ENCODE data around the gene SLC30A10. TPM values are rescaled to one million over a fixed set of nuclear protein-coding genes. Genes with fewer than 3 reads are reported as not detected.
"Not testable (repeated sequence)": the region's sequence is repeated elsewhere in the genome, so short reads cannot be mapped to it uniquely, and the experiment has no call there.

SLC30A10 gene
- total and polyA plus RNA-seq, 4 donors = 15.9 to 27.1 (median 18.5) TPM

DNA sequence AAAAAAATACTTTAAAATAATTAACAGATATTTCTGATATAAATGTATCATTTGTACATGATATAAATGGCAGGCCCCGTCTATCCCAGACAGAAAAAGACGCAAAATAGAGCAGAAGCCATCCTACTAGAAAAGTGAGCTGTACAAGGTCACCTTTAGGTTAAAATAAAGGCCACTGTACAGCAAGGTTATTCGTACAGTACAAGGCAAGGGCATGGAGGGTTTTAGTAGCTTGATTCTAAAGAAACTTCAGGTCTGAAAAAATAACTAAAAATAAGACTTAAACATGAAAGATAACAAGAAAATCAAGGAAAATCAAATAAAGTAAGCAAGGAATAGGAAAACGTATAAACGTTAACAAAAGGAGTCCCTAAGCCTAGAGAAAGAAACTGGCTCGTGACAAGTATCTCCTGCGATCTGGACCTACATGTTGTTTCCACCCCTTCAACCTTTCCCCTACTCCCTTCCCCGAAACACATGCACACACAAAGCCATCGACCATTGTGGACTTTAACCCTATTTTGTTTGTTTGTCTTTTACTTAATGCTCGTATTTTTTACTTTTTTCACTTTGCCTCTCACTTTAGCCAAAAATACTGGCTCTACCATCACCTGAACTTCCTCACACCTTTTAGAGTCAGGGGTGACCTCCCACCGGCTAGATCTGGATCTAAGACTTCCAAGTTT lies 26.5 kb upstream of the SLC30A10 start:
- no peaks in the 10 kb centered on the region for H3K27me3 ChIP-seq (ENCODE audit: control insufficient read depth, insufficient read depth, low read length)
- H3K4me3 ChIP-seq (ENCODE audit: low read depth, low read length) = no peak overlapping the region
- no peaks in the 10 kb centered on the region for H3K4me1 ChIP-seq (ENCODE audit: control insufficient read depth, insufficient read depth, low read length)
- no peaks in the 10 kb centered on the region for H3K9me3 ChIP-seq (ENCODE audit: control insufficient read depth, insufficient read depth, low read length)
- no peak for DNase-seq (ENCODE audit: low read depth in 4 of 6, low spot score in 6 of 6)
- H3K27ac ChIP-seq (ENCODE audit: low read depth, low read length) = no peak overlapping the region
- 94% methylated on average over 5 of the region's 11 CpGs for WGBS (ENCODE audit: insufficient coverage)
- H3K36me3 ChIP-seq (ENCODE audit: control insufficient read depth, insufficient read depth, low read length) = no peaks in the 10 kb centered on the region

GRCh38 chr1:219954052-219954451 lies 25.7 kb upstream of the SLC30A10 start:
- Histone ChIP-seq H3K36me3 (ENCODE audit: control insufficient read depth, insufficient read depth, low read length) (no peaks in the 10 kb centered on the region), H3K27ac (ENCODE audit: low read depth, low read length) (no peak overlapping the region), H3K4me1 (ENCODE audit: control insufficient read depth, insufficient read depth, low read length) (no peaks in the 10 kb centered on the region), H3K27me3 (ENCODE audit: control insufficient read depth, insufficient read depth, low read length) (no peaks in the 10 kb centered on the region), H3K4me3 (ENCODE audit: low read depth, low read length) (no peak overlapping the region), H3K9me3 (ENCODE audit: control insufficient read depth, insufficient read depth, low read length) (no peaks in the 10 kb centered on the region)
- no peak for DNase-seq (ENCODE audit: low read depth in 4 of 6, low spot score in 6 of 6)
- whole genome bisulfite sequencing (ENCODE audit: insufficient coverage) = 91% methylated on average over 6 of the region's 6 CpGs

DNA sequence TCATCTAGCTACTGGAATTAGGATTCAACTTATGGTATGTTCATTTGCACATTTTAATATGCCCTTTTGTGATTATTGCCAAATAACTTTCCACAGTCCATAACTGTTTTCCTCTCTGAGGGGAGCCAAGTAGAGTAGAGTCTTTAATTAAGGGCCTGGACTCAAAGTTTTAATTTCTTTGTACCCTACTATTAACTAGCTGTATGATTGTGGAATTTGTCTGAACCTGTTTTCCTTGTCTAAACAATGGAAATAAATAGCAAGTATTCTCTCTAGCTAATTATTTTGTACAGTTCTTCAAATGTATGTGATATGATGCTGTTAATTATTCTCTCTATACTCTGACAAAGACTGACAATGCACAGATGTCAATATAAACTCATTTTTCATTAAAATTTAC lies 24.0 kb upstream of the SLC30A10 start:
- Histone ChIP-seq H3K27ac (ENCODE audit: low read depth, low read length) (no peak overlapping the region), H3K36me3 (ENCODE audit: control insufficient read depth, insufficient read depth, low read length) (no peaks in the 10 kb centered on the region), H3K27me3 (ENCODE audit: control insufficient read depth, insufficient read depth, low read length) (no peaks in the 10 kb centered on the region), H3K4me3 (ENCODE audit: low read depth, low read length) (no peak overlapping the region), H3K9me3 (ENCODE audit: control insufficient read depth, insufficient read depth, low read length) (no peaks in the 10 kb centered on the region), H3K4me1 (ENCODE audit: control insufficient read depth, insufficient read depth, low read length) (no peaks in the 10 kb centered on the region)
- DNase-seq (ENCODE audit: low read depth in 4 of 6, low spot score in 6 of 6) = no peak

DNA sequence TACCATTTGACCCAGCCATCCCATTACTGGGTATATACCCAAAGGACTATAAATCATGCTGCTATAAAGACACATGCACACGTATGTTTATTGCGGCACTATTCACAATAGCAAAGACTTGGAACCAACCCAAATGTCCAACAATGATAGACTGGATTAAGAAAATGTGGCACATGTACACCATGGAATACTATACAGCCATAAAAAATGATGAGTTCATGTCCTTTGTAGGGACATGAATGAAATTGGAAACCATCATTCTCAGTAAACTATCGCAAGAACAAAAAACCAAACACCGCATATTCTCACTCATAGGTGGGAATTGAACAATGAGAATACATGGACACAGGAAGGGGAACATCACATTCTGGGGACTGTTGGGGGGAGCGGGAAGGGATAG lies 20.9 kb upstream of the SLC30A10 start:
- H3K4me1 ChIP-seq (ENCODE audit: control insufficient read depth, insufficient read depth, low read length); H3K4me3 ChIP-seq (ENCODE audit: low read depth, low read length); H3K36me3 ChIP-seq (ENCODE audit: control insufficient read depth, insufficient read depth, low read length); H3K9me3 ChIP-seq (ENCODE audit: control insufficient read depth, insufficient read depth, low read length); H3K27ac ChIP-seq (ENCODE audit: low read depth, low read length); H3K27me3 ChIP-seq (ENCODE audit: control insufficient read depth, insufficient read depth, low read length); DNase-seq (ENCODE audit: low read depth in 4 of 6, low spot score in 6 of 6): not testable (repeated sequence)
- WGBS (ENCODE audit: insufficient coverage) = no CpG with 5 or more reads among the region's 5 CpGs

DNA sequence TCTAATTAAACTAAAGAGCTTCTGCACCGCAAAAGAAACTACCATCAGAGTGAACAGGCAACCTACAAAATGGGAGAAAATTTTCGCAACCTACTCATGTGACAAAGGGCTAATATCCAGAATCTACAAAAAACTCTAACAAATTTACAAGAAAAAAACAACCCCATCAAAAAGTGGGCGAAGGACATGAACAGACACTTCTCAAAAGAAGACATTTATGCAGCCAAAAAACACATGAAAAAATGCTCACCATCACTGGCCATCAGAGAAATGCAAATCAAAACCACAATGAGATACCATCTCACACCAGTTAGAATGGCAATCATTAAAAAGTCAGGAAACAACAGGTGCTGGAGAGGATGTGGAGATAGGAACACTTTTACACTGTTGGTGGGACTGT lies 20.4 kb upstream of the SLC30A10 start:
- H3K9me3 ChIP-seq (ENCODE audit: control insufficient read depth, insufficient read depth, low read length); DNase-seq (ENCODE audit: low read depth in 4 of 6, low spot score in 6 of 6); H3K4me3 ChIP-seq (ENCODE audit: low read depth, low read length); H3K4me1 ChIP-seq (ENCODE audit: control insufficient read depth, insufficient read depth, low read length); H3K27me3 ChIP-seq (ENCODE audit: control insufficient read depth, insufficient read depth, low read length); H3K36me3 ChIP-seq (ENCODE audit: control insufficient read depth, insufficient read depth, low read length); H3K27ac ChIP-seq (ENCODE audit: low read depth, low read length): not testable (repeated sequence)
- no CpG with 5 or more reads among the region's 3 CpGs for WGBS (ENCODE audit: insufficient coverage)

- Histone ChIP-seq H3K27me3 (ENCODE audit: control insufficient read depth, insufficient read depth, low read length) (no peaks in the 10 kb centered on the region), H3K27ac (ENCODE audit: low read depth, low read length) (no peak overlapping the region), H3K9me3 (ENCODE audit: control insufficient read depth, insufficient read depth, low read length) (no peaks in the 10 kb centered on the region), H3K4me1 (ENCODE audit: control insufficient read depth, insufficient read depth, low read length) (no peaks in the 10 kb centered on the region), H3K4me3 (ENCODE audit: low read depth, low read length) (no peak overlapping the region), H3K36me3 (ENCODE audit: control insufficient read depth, insufficient read depth, low read length) (no peaks in the 10 kb centered on the region)
- DNase-seq (ENCODE audit: low read depth in 4 of 6, low spot score in 6 of 6) = no peak
These were observed 17.4 kb upstream of the SLC30A10 start for GRCh38 chr1:219945795-219946194.

DNA sequence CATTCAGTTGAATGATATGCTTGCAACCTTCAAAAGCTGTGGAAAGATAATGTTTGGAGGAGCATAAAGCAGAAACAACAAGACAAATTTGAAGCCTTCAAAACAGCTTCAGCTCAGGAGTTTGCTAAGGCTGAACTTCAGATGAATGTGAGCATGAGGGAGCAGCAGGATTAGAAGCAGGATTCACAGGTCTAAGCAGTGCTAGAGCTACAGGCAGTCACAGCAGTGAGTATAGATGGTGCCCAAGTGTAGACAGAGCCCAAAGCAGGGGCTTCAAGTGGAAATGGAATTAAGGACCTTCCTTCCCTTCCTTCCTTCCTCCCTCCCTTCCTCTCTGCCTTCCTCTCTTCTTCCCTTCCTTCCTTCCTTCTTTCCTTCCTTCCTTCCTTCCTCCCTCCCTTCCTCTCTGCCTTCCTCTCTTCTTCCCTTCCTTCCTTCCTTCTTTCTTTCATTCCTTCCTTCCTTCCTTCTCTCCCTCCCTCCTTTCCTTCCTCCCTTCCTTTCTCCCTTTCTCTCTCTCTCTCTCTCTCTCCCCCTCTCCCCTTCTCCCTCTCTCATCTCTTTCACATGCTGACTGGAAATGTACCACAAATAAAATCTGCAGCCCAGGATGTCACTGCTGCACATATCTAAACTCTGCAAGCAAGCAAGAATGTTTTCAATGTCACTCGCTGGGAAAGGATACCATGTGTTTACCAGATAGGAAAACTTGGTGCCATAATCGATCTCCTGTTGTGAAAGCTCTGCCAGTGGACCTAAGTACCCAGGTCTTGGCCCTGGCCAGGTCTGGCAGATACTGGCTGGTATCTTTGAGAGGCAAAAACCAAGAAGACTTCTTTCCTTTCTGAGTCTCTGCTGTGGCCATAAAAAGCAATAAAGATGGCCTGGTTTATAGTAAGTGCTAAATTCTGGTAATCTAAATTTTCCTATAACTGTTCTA lies 13.1 kb upstream of the SLC30A10 start:
- H3K27me3 ChIP-seq (ENCODE audit: control insufficient read depth, insufficient read depth, low read length) = no peaks in the 10 kb centered on the region
- H3K4me1 ChIP-seq (ENCODE audit: control insufficient read depth, insufficient read depth, low read length) = peaks cover 3% of the 10 kb centered on the region
- 71% methylated on average over 2 of the region's 2 CpGs for WGBS (ENCODE audit: insufficient coverage)
- H3K27ac ChIP-seq (ENCODE audit: low read depth, low read length) = peak overlapping the region; percentile 54
- no peaks in the 10 kb centered on the region for H3K36me3 ChIP-seq (ENCODE audit: control insufficient read depth, insufficient read depth, low read length)
- DNase-seq (ENCODE audit: low read depth in 4 of 6, low spot score in 6 of 6) = no peak
- H3K9me3 ChIP-seq (ENCODE audit: control insufficient read depth, insufficient read depth, low read length) = no peaks in the 10 kb centered on the region
- no peak overlapping the region for H3K4me3 ChIP-seq (ENCODE audit: low read depth, low read length)

GRCh38 chr1:219940707-219941106 lies 12.3 kb upstream of the SLC30A10 start:
- 73% methylated on average over 1 of the region's 3 CpGs for WGBS (ENCODE audit: insufficient coverage)
- Histone ChIP-seq H3K9me3 (ENCODE audit: control insufficient read depth, insufficient read depth, low read length) (no peaks in the 10 kb centered on the region), H3K36me3 (ENCODE audit: control insufficient read depth, insufficient read depth, low read length) (no peaks in the 10 kb centered on the region)

DNA sequence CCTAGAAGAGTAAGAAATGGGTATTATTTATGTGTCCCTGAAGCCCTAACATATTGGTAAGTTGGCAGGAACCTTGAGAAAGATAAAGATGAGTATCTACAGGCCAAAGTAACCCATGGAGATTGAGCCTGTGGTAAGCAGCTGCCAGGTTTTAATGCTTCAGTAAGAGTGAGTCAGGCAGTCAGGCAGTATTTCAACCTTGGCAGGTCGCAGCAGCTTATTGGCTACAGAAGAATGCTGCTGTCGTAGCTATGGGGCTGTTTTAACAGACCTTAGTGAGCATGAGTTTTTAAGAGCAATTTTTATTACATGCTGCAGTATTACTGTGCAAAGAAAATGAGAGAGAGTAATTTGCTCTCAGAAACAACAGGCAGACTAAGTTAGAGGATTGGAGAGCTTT lies 10.3 kb upstream of the SLC30A10 start:
- Histone ChIP-seq H3K27me3 (ENCODE audit: control insufficient read depth, insufficient read depth, low read length) (no peaks in the 10 kb centered on the region), H3K36me3 (ENCODE audit: control insufficient read depth, insufficient read depth, low read length) (no peaks in the 10 kb centered on the region), H3K4me3 (ENCODE audit: low read depth, low read length) (no peak overlapping the region), H3K4me1 (ENCODE audit: control insufficient read depth, insufficient read depth, low read length) (peaks cover 3% of the 10 kb centered on the region), H3K27ac (ENCODE audit: low read depth, low read length) (no peak overlapping the region), H3K9me3 (ENCODE audit: control insufficient read depth, insufficient read depth, low read length) (no peaks in the 10 kb centered on the region)
- peak in 2 of 6 donors; percentile 26 to 80 for DNase-seq (ENCODE audit: low read depth in 4 of 6, low spot score in 6 of 6)
- 21% methylated on average over 2 of the region's 2 CpGs for WGBS (ENCODE audit: insufficient coverage)

More at GRCh38 chr1:219940707-219941106, 12.3 kb upstream of the SLC30A10 start:
- H3K27me3 ChIP-seq (ENCODE audit: control insufficient read depth, insufficient read depth, low read length) = no peaks in the 10 kb centered on the region
- no peak overlapping the region for H3K4me3 ChIP-seq (ENCODE audit: low read depth, low read length)
- peaks cover 3% of the 10 kb centered on the region for H3K4me1 ChIP-seq (ENCODE audit: control insufficient read depth, insufficient read depth, low read length)
- peak in 1 of 6 donors; percentile 64 for DNase-seq (ENCODE audit: low read depth in 4 of 6, low spot score in 6 of 6)
- peak overlapping the region; percentile 22 for H3K27ac ChIP-seq (ENCODE audit: low read depth, low read length)

GRCh38 chr1:219933763-219934162 lies 5.4 kb upstream of the SLC30A10 start:
- not testable (repeated sequence) for H3K36me3 ChIP-seq (ENCODE audit: control insufficient read depth, insufficient read depth, low read length); H3K4me1 ChIP-seq (ENCODE audit: control insufficient read depth, insufficient read depth, low read length); DNase-seq (ENCODE audit: low read depth in 4 of 6, low spot score in 6 of 6); H3K9me3 ChIP-seq (ENCODE audit: control insufficient read depth, insufficient read depth, low read length); H3K27ac ChIP-seq (ENCODE audit: low read depth, low read length); H3K4me3 ChIP-seq (ENCODE audit: low read depth, low read length); H3K27me3 ChIP-seq (ENCODE audit: control insufficient read depth, insufficient read depth, low read length)
- 95% methylated on average over 11 of the region's 11 CpGs for WGBS (ENCODE audit: insufficient coverage)
